OCI-M2 (cell line): Measurements from ENCODE around the gene OR52E4.

ENCODE experiments used
- DNase-seq: peaks from one replicate; lab custom pipeline; 2025; ENCODE audit not compliant: unreplicated experiment; lab: John Stamatoyannopoulos, UW

OR52E4 gene

GRCh38 chr11:5928811-5929210 is 48.4 kb downstream of the OR52E4 start:
- no peak for DNase-seq

- no peak for DNase-seq
Observed at GRCh38 chr11:5929571-5930368, 49.3 kb downstream of the OR52E4 start.

GRCh38 chr11:5930614-5931013 is 50.2 kb downstream of the OR52E4 start:
- DNase-seq, result no peak

GRCh38 chr11:5931061-5931460 is 50.6 kb downstream of the OR52E4 start:
- no peak for DNase-seq

- no peak for DNase-seq
Observed at GRCh38 chr11:5932671-5933070, 52.2 kb downstream of the OR52E4 start.

- DNase-seq, result no peak
Observed at GRCh38 chr11:5933116-5933515, 52.7 kb downstream of the OR52E4 start.
